SK-N-SH treated with all-trans-retinoic acid at 6 μM for 48 hours (cell line): ENCODE results near the gene TAF4B.
"Not testable (repeated sequence)": the region's sequence is repeated elsewhere in the genome, so short reads cannot be mapped to it uniquely, and the experiment has no call there.

ENCODE experiments used
- ATAC-seq: fragments of 200-7000 bp; cut with Tn5 transposase; 3 replicates; pipeline ENCODE4 v1.9.1; 2020; ENCODE audit warnings: mild to moderate bottlenecking, moderate library complexity
- ARNTL ChIP-seq: fragments of 450-650 bp; formaldehyde crosslinking; IDR thresholded peaks from 2 replicates; pipeline ENCODE4 v1.5.0; 2020; ENCODE audit warnings: low read depth, mild to moderate bottlenecking, moderate library complexity, borderline replicate concordance
- BACH2 ChIP-seq: fragments of 250-450 bp; sonication (Bioruptor Pico); IDR thresholded peaks from 2 replicates; pipeline ENCODE4 v1.9.0; 2021; ENCODE audit warnings: mild to moderate bottlenecking, borderline replicate concordance
- CREB5 ChIP-seq: fragments of 250-450 bp; sonication (Bioruptor Pico); IDR thresholded peaks from 2 replicates; pipeline ENCODE4 v1.5.1; 2020; ENCODE audit warnings: low read depth, mild to moderate bottlenecking, moderate library complexity
- CSDC2 ChIP-seq: fragments of 250-450 bp; sonication (Bioruptor Pico); IDR thresholded peaks from 2 replicates; pipeline ENCODE4 v1.5.0; 2020; ENCODE audit warnings: mild to moderate bottlenecking, moderate library complexity
- CSRNP3 ChIP-seq: fragments of 250-450 bp; sonication (Bioruptor Pico); IDR thresholded peaks from 2 replicates; pipeline ENCODE4 v1.5.1; 2021; ENCODE audit warnings: mild to moderate bottlenecking, moderate library complexity
- ESRRG ChIP-seq: fragments of 250-450 bp; sonication (Bioruptor Pico); IDR thresholded peaks from 2 replicates; pipeline ENCODE4 v1.6.1; 2021; ENCODE audit warnings: mild to moderate bottlenecking
- GLIS3 ChIP-seq: fragments of 250-450 bp; sonication (Bioruptor Pico); IDR thresholded peaks from 2 replicates; pipeline ENCODE4 v1.5.0; 2020; ENCODE audit warnings: mild to moderate bottlenecking, moderate library complexity
- ISL1 ChIP-seq: fragments of 250-450 bp; sonication (Bioruptor Pico); IDR thresholded peaks from 2 replicates; pipeline ENCODE4 v2.1.2; 2022; ENCODE audit warnings: mild to moderate bottlenecking, moderate library complexity
- OSR1 ChIP-seq: fragments of 250-450 bp; sonication (Bioruptor Pico); IDR thresholded peaks from 2 replicates; pipeline ENCODE4 v1.8.0; 2022; ENCODE audit warnings: moderate library complexity, mild to moderate bottlenecking, inconsistent platforms
- POU6F1 ChIP-seq: fragments of 250-450 bp; sonication (Bioruptor Pico); IDR thresholded peaks from 2 replicates; pipeline ENCODE4 v1.8.0; 2021; ENCODE audit warnings: low read depth, mild to moderate bottlenecking, moderate library complexity, borderline replicate concordance
- PPARA ChIP-seq: fragments of 250-450 bp; sonication (Bioruptor Pico); IDR thresholded peaks from 2 replicates; pipeline ENCODE4 v1.5.0; 2020; ENCODE audit warnings: mild to moderate bottlenecking, borderline replicate concordance
- SNAI2 ChIP-seq: fragments of 250-450 bp; sonication (Bioruptor Pico); IDR thresholded peaks from 2 replicates; pipeline ENCODE4 v1.5.0; 2020; ENCODE audit warnings: mild to moderate bottlenecking, moderate library complexity
- TCF4 ChIP-seq: fragments of 250-450 bp; sonication (Bioruptor Pico); IDR thresholded peaks from 2 replicates; pipeline ENCODE4 v1.8.0; 2021; ENCODE audit warnings: mild to moderate bottlenecking, moderate library complexity, borderline replicate concordance
- TOX ChIP-seq: fragments of 250-450 bp; sonication (Bioruptor Pico); IDR thresholded peaks from 2 replicates; pipeline ENCODE4 v1.8.0; 2021; ENCODE audit warnings: mild to moderate bottlenecking, moderate library complexity, borderline replicate concordance
- TSHZ2 ChIP-seq: fragments of 250-450 bp; sonication (Bioruptor Pico); IDR thresholded peaks from 2 replicates; pipeline ENCODE4 v1.5.0; 2020; ENCODE audit warnings: mild to moderate bottlenecking, moderate library complexity
- ZFP30 ChIP-seq: fragments of 450-650 bp; formaldehyde crosslinking; IDR thresholded peaks from 2 replicates; pipeline ENCODE4 v1.5.0; 2022; ENCODE audit warnings: mild to moderate bottlenecking, moderate library complexity
- ZNF565 ChIP-seq: fragments of 450-650 bp; formaldehyde crosslinking; conservative IDR thresholded peaks from 2 replicates; pipeline ENCODE4 v1.5.0; 2020; ENCODE audit warnings: low read depth, mild to moderate bottlenecking, moderate library complexity
- ZNF8 ChIP-seq: fragments of 450-650 bp; formaldehyde crosslinking; IDR thresholded peaks from 2 replicates; pipeline ENCODE4 v1.5.0; 2020; ENCODE audit warnings: mild to moderate bottlenecking, moderate library complexity

Gene TAF4B

GRCh38 chr18:26436176-26437051 lies 210.2 kb downstream of the TAF4B start (continued):
- TF ChIP-seq GLIS3 (CRISPR knock-in tag), result no peak
- no peak for TF ChIP-seq ISL1 (CRISPR knock-in tag)

- ATAC-seq, result not testable (repeated sequence)
Measured at GRCh38 chr18:26437634-26438033, 211.4 kb downstream of the TAF4B start.

GRCh38 chr18:26438980-26439379 lies 212.7 kb downstream of the TAF4B start:
- no peak for ATAC-seq
- no peak for TF ChIP-seq TSHZ2 (CRISPR knock-in tag)
- TF ChIP-seq CSDC2, result no peak
- TF ChIP-seq TOX (CRISPR knock-in tag), result no peak
- TF ChIP-seq CSRNP3, result no peak
- no peak for TF ChIP-seq ARNTL
- TF ChIP-seq SNAI2 (CRISPR knock-in tag), result no peak
- no peak for TF ChIP-seq ZNF565 (CRISPR knock-in tag)
- TF ChIP-seq ISL1 (CRISPR knock-in tag), result no peak
- TF ChIP-seq ZFP30, result no peak

- no peak for TF ChIP-seq CREB5
- no peak for TF ChIP-seq POU6F1
- no peak for TF ChIP-seq TCF4 (CRISPR knock-in tag)
- TF ChIP-seq GLIS3 (CRISPR knock-in tag), result no peak
- no peak for TF ChIP-seq ZNF8
- no peak for TF ChIP-seq OSR1 (CRISPR knock-in tag)
- TF ChIP-seq CSDC2, result no peak
- TF ChIP-seq TSHZ2 (CRISPR knock-in tag), result no peak
- no peak for TF ChIP-seq ESRRG (CRISPR knock-in tag)
- TF ChIP-seq PPARA (CRISPR knock-in tag), result no peak
- TF ChIP-seq BACH2, result no peak
- no peak for ATAC-seq
Measured at GRCh38 chr18:26439537-26439936, 213.3 kb downstream of the TAF4B start.
